ENCODE results near the gene TCF20.

DNA sequence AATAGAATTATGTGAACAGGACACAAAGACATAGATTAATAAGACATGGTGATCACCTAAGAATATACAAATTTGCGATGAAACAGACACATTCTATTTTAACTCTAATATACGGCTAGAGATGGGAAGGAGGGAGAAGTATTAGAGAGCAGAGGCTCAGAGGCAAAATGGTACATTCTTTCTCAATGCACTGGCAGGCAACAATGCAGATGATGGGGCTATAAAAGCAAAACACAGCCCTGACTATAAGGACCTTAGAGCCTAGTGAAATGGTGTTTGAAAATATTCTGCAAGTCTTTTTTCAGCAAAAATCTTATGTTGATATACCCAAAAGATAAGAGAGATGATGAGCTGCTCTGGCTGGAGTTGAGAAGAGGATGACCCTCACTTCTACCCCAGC is 13.1 kb downstream of the TCF20 start:
- TF ChIP-seq, protein P1, sequence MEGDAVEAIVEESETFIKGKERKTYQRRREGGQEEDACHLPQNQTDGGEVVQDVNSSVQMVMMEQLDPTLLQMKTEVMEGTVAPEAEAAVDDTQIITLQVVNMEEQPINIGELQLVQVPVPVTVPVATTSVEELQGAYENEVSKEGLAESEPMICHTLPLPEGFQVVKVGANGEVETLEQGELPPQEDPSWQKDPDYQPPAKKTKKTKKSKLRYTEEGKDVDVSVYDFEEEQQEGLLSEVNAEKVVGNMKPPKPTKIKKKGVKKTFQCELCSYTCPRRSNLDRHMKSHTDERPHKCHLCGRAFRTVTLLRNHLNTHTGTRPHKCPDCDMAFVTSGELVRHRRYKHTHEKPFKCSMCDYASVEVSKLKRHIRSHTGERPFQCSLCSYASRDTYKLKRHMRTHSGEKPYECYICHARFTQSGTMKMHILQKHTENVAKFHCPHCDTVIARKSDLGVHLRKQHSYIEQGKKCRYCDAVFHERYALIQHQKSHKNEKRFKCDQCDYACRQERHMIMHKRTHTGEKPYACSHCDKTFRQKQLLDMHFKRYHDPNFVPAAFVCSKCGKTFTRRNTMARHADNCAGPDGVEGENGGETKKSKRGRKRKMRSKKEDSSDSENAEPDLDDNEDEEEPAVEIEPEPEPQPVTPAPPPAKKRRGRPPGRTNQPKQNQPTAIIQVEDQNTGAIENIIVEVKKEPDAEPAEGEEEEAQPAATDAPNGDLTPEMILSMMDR (IDR thresholded peaks at IDR 0.05; ENCODE audit: poor library complexity): no peak
- TF ChIP-seq EZH2phosphoT487 (IDR thresholded peaks at IDR 0.05; ENCODE audit: low read depth, severe bottlenecking, unreplicated experiment): no peak

All from hepatocyte (in vitro differentiated cells).